Activated CD8-positive, alpha-beta T cell treated with anti-CD3 and anti-CD28 coated beads, Interleukin-2, amount 10 ng/mL, durations not matched to agents 7 days and 5 days (primary cell): ENCODE data around the gene PTCHD4. TPM values are rescaled to one million over a fixed set of nuclear protein-coding genes. Genes with fewer than 3 reads are reported as not detected.
"Not testable (repeated sequence)": the region's sequence is repeated elsewhere in the genome, so short reads cannot be mapped to it uniquely, and the experiment has no call there.

ENCODE experiments used
- ATAC-seq: fragments of 150-1000 bp; cut with Tn5 transposase; one replicate; pipeline ENCODE4 v1.10.0; 2021; ENCODE audit warnings: moderate library complexity
- CTCF ChIA-PET: fragments of 350-600 bp; sonication (Branson Sonifier 250); formaldehyde crosslinking; loops from one replicate; lab custom pipeline; 2021; ENCODE audit warnings: antibody characterized with exemption; lab: Charles Lee
- POLR2A ChIA-PET: fragments of 350-600 bp; sonication (Branson Sonifier 250); formaldehyde crosslinking; loops from one replicate; lab custom pipeline; 2021; ENCODE audit warnings: antibody characterized with exemption; lab: Charles Lee
- DNase-seq: peaks from one replicate; pipeline ENCODE4 v3.0.0-alpha.2; 2020
- H3K27ac Mint-ChIP-seq: one replicate; pipeline ENCODE4 v1.8.0; 2021; ENCODE audit warnings: mild to moderate bottlenecking, mixed read lengths
- H3K27me3 Mint-ChIP-seq: one replicate; pipeline ENCODE4 v1.8.0; 2021; ENCODE audit warnings: low read depth, mixed read lengths
- H3K36me3 Mint-ChIP-seq: one replicate; pipeline ENCODE4 v1.8.0; 2021; ENCODE audit warnings: low read depth, mixed read lengths
- H3K4me1 Mint-ChIP-seq: one replicate; pipeline ENCODE4 v1.8.0; 2021; ENCODE audit warnings: low read depth, mixed read lengths
- H3K4me3 Mint-ChIP-seq: one replicate; pipeline ENCODE4 v1.8.0; 2021; ENCODE audit warnings: mild to moderate bottlenecking, mixed read lengths
- H3K9me3 Mint-ChIP-seq: one replicate; pipeline ENCODE4 v1.8.0; 2022; ENCODE audit warnings: mixed read lengths; ENCODE audit not compliant: insufficient read depth
- total RNA-seq, 2 experiments: library from RNA; stranded (reverse); gene quantifications; one replicate each; pipeline ENCODE4 v1.2.3, GENCODE V29; 2021

The PTCHD4 gene
- total RNA-seq, 2 experiments from 2014 or later = not detected

- ChIA-PET POLR2A (no interaction called here), CTCF (no interaction called here)
- no peaks in the 10 kb centered on the region for H3K9me3 Mint-ChIP-seq
- no peaks in the 10 kb centered on the region for H3K27me3 Mint-ChIP-seq
- H3K36me3 Mint-ChIP-seq = no peaks in the 10 kb centered on the region
- no peak overlapping the region for H3K27ac Mint-ChIP-seq
- no peak overlapping the region for H3K4me3 Mint-ChIP-seq
- no peaks in the 10 kb centered on the region for H3K4me1 Mint-ChIP-seq
- no peak for DNase-seq
- ATAC-seq = no peak
Observed at GRCh38 chr6:48116699-48117645, 6.0 kb upstream of the PTCHD4 start.

GRCh38 chr6:48113130-48113529, 2.1 kb upstream of the PTCHD4 start:
- no peaks in the 10 kb centered on the region for H3K27me3 Mint-ChIP-seq
- H3K9me3 Mint-ChIP-seq = no peaks in the 10 kb centered on the region
- ChIA-PET POLR2A (no interaction called here), CTCF (no interaction called here)
- no peak overlapping the region for H3K4me3 Mint-ChIP-seq
- ATAC-seq = no peak
- H3K4me1 Mint-ChIP-seq = no peaks in the 10 kb centered on the region
- DNase-seq = no peak
- H3K27ac Mint-ChIP-seq = no peak overlapping the region
- H3K36me3 Mint-ChIP-seq = no peaks in the 10 kb centered on the region

- DNase-seq (no peak), ATAC-seq (no peak)
- ChIA-PET POLR2A (no interaction called here), CTCF (no interaction called here)
- Mint-ChIP-seq H3K4me1 (no peaks in the 10 kb centered on the region), H3K27me3 (no peaks in the 10 kb centered on the region), H3K27ac (no peak overlapping the region), H3K36me3 (no peaks in the 10 kb centered on the region), H3K4me3 (no peak overlapping the region), H3K9me3 (no peaks in the 10 kb centered on the region)
Observed at GRCh38 chr6:48111575-48111974, 578 bp upstream of the PTCHD4 start.

GRCh38 chr6:48110436-48111142, 408 bp downstream of the PTCHD4 start:
- DNase-seq (no peak), ATAC-seq (no peak)
- Mint-ChIP-seq H3K4me1 (no peaks in the 10 kb centered on the region), H3K4me3 (no peak overlapping the region), H3K36me3 (no peaks in the 10 kb centered on the region), H3K9me3 (peaks cover 5% of the 10 kb centered on the region), H3K27ac (no peak overlapping the region), H3K27me3 (no peaks in the 10 kb centered on the region)
- POLR2A ChIA-PET = no interaction called here
- CTCF ChIA-PET = no interaction called here

GRCh38 chr6:48109944-48110343, 1.1 kb downstream of the PTCHD4 start:
- ChIA-PET POLR2A (no interaction called here), CTCF (no interaction called here)
- no peak overlapping the region for H3K4me3 Mint-ChIP-seq
- DNase-seq (no peak), ATAC-seq (no peak)
- no peak overlapping the region for H3K27ac Mint-ChIP-seq
- no peaks in the 10 kb centered on the region for H3K4me1 Mint-ChIP-seq
- no peaks in the 10 kb centered on the region for H3K27me3 Mint-ChIP-seq
- no peaks in the 10 kb centered on the region for H3K36me3 Mint-ChIP-seq
- H3K9me3 Mint-ChIP-seq = peaks cover 5% of the 10 kb centered on the region

GRCh38 chr6:48102476-48103195, 8.4 kb downstream of the PTCHD4 start:
- CTCF ChIA-PET, H3K27ac Mint-ChIP-seq, DNase-seq, H3K4me1 Mint-ChIP-seq, H3K4me3 Mint-ChIP-seq, H3K9me3 Mint-ChIP-seq, H3K36me3 Mint-ChIP-seq, H3K27me3 Mint-ChIP-seq, ATAC-seq, POLR2A ChIA-PET: not testable (repeated sequence)

- ATAC-seq (no peak), DNase-seq (no peak)
- Mint-ChIP-seq H3K4me3 (no peak overlapping the region), H3K27me3 (no peaks in the 10 kb centered on the region), H3K27ac (no peak overlapping the region), H3K9me3 (peaks cover 5% of the 10 kb centered on the region), H3K4me1 (no peaks in the 10 kb centered on the region), H3K36me3 (no peaks in the 10 kb centered on the region)
- POLR2A ChIA-PET = no interaction called here
- CTCF ChIA-PET = no interaction called here
Observed at GRCh38 chr6:48101290-48101689, 9.7 kb downstream of the PTCHD4 start.

- ATAC-seq (no peak), DNase-seq (no peak)
- H3K36me3 Mint-ChIP-seq = no peaks in the 10 kb centered on the region
- POLR2A ChIA-PET = no interaction called here
- H3K4me3 Mint-ChIP-seq = no peak overlapping the region
- CTCF ChIA-PET = no interaction called here
- H3K9me3 Mint-ChIP-seq = no peaks in the 10 kb centered on the region
- H3K4me1 Mint-ChIP-seq = no peaks in the 10 kb centered on the region
- H3K27ac Mint-ChIP-seq = no peak overlapping the region
- no peaks in the 10 kb centered on the region for H3K27me3 Mint-ChIP-seq
Observed at GRCh38 chr6:48100588-48100895, 10.5 kb downstream of the PTCHD4 start.

- no peak overlapping the region for H3K4me3 Mint-ChIP-seq
- no peaks in the 10 kb centered on the region for H3K27me3 Mint-ChIP-seq
- CTCF ChIA-PET = no interaction called here
- ATAC-seq (no peak), DNase-seq (no peak)
- POLR2A ChIA-PET = no interaction called here
- no peaks in the 10 kb centered on the region for H3K9me3 Mint-ChIP-seq
- no peak overlapping the region for H3K27ac Mint-ChIP-seq
- H3K4me1 Mint-ChIP-seq = no peaks in the 10 kb centered on the region
- H3K36me3 Mint-ChIP-seq = no peaks in the 10 kb centered on the region
Observed at GRCh38 chr6:48099713-48100587, 11.0 kb downstream of the PTCHD4 start.

GRCh38 chr6:48098923-48099322, 12.1 kb downstream of the PTCHD4 start:
- Mint-ChIP-seq H3K4me3 (no peak overlapping the region), H3K9me3 (no peaks in the 10 kb centered on the region), H3K27ac (no peak overlapping the region), H3K4me1 (no peaks in the 10 kb centered on the region), H3K36me3 (no peaks in the 10 kb centered on the region), H3K27me3 (no peaks in the 10 kb centered on the region)
- ChIA-PET POLR2A (no interaction called here), CTCF (no interaction called here)
- no peak for ATAC-seq
- DNase-seq = no peak

GRCh38 chr6:48092550-48093217, 18.3 kb downstream of the PTCHD4 start:
- ChIA-PET POLR2A (no interaction called here), CTCF (no interaction called here)
- ATAC-seq = no peak
- Mint-ChIP-seq H3K27me3 (no peaks in the 10 kb centered on the region), H3K9me3 (no peaks in the 10 kb centered on the region), H3K4me3 (no peak overlapping the region), H3K4me1 (no peaks in the 10 kb centered on the region), H3K36me3 (no peaks in the 10 kb centered on the region), H3K27ac (no peak overlapping the region)
- no peak for DNase-seq
